Measurements from ENCODE around the gene TSPAN16. TPM values are rescaled to one million over a fixed set of nuclear protein-coding genes. Genes with fewer than 3 reads are reported as not detected.

The TSPAN16 gene
- total RNA-seq, 3 donors from 2014 or later (not counting 1 experiment from before 2014, with no cell fraction given) = not detected

DNA sequence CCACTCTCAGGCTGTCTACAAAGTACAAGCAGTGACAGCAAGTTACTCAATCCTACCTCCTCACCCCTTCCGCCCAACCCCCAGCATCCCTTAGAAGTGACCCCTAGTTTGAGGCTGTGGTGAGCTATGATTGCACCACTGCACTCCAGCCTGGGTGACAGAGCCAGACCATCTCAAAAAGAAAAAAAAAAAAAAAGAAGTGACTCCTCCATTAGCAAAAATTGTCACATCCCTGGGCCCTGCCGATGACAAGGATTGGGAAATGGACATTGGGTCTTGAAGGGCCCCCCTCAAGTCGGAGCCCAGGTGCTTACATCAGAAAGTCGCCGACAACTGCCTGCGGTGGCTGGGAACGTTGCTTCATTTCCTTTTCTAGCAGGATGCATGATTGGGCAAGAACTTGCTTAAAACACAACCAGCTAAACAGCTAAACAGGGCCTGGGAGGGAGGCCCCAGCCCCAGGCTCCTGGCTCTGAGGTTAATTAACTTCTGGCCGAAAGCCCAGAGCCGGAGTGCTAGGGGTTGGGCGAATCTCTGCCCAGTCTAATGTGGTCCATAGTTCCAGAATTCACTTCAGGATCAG, 28.2 kb downstream of the TSPAN16 start:
- Mint-ChIP-seq H3K27me3 (ENCODE audit: low read depth in 2 of 2) (no peaks in the 10 kb centered on the region), H3K4me3 (peak overlapping the region; percentile 64), H3K4me1 (peaks cover 25 to 26% of the 10 kb centered on the region in 2 donors), H3K36me3 (no peaks in the 10 kb centered on the region), H3K27ac (peak overlapping the region; percentile 88 to 90), H3K9me3 (no peaks in the 10 kb centered on the region)
- TF ChIP-seq, protein P1, sequence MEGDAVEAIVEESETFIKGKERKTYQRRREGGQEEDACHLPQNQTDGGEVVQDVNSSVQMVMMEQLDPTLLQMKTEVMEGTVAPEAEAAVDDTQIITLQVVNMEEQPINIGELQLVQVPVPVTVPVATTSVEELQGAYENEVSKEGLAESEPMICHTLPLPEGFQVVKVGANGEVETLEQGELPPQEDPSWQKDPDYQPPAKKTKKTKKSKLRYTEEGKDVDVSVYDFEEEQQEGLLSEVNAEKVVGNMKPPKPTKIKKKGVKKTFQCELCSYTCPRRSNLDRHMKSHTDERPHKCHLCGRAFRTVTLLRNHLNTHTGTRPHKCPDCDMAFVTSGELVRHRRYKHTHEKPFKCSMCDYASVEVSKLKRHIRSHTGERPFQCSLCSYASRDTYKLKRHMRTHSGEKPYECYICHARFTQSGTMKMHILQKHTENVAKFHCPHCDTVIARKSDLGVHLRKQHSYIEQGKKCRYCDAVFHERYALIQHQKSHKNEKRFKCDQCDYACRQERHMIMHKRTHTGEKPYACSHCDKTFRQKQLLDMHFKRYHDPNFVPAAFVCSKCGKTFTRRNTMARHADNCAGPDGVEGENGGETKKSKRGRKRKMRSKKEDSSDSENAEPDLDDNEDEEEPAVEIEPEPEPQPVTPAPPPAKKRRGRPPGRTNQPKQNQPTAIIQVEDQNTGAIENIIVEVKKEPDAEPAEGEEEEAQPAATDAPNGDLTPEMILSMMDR (IDR thresholded peaks at IDR 0.05) = no peak
- H3K27ac ChIP-seq (ENCODE audit: low read length) = peak overlapping the region; percentile 82
- H3K4me1 ChIP-seq (ENCODE audit: control insufficient read depth, insufficient read depth, low read length) = peaks cover 21% of the 10 kb centered on the region
- H3K9me3 ChIP-seq (ENCODE audit: control insufficient read depth, insufficient read depth, low read length) = no peaks in the 10 kb centered on the region
- 10% methylated on average over 10 of the region's 10 CpGs for WGBS (ENCODE audit: insufficient coverage)
- intact Hi-C loops (cut with micrococcal nuclease) = no loop called here
- DNase-seq (peak; percentile 44 to 60), ATAC-seq (peak; percentile 77 to 88 (median 87))
- H3K4me3 ChIP-seq (ENCODE audit: low read length) = no peak overlapping the region
- no peaks in the 10 kb centered on the region for H3K36me3 ChIP-seq (ENCODE audit: control insufficient read depth, insufficient read depth, low read length)
- no peaks in the 10 kb centered on the region for H3K27me3 ChIP-seq (ENCODE audit: control insufficient read depth, insufficient read depth, low read length)

DNA sequence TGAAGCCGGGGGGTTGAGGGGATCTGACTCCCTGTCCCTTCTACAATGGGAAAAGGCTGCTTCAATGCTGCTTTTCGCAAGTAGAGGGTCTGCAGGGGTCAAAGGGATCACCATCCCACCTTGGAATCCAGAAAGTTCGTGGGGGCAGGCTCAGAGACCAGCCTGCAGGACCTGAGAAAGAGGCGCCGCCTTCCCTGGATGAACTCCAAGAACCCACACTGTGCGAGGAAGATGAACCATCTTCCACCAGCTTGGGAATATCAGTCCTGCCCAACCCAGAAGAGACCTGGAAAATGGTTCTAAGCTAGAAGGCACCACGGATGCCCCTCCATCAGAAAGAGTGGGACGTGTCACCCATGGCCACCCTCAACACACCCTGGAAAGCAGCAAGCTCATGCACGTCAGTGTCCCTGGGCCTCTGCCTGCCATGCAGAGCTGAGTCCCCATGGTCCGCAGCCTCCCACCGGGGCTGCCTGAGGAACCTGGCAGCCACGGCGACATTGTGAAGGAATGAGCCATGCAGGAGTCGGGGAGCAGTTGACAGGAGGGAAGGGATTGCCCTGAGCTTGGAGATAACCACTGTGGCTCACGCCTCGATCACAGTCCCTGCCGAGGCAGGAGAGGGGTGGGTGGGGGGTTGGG, 28.9 kb downstream of the TSPAN16 start:
- peak overlapping the region; percentile 88 to 90 for H3K27ac Mint-ChIP-seq
- ATAC-seq = no peak
- H3K4me3 Mint-ChIP-seq = no peak overlapping the region

DNA sequence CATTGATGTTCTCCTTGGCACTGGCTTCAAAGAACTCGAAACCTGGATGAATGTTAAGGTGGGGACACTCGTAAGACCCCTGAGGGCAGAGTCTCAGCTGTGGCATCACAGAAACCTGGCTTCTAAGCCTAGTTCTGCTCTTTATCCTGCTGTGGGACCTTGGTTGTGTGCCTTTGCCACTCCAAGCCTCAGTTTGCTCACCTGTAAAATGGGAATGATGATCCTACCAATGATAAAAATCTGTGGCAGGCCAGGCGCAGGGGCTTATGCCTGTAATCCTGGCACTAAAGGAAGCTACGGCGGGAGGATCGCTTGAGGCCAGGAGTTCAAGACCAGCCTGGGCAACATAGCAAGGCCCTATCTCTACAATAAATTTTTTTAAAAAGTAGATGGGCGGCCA, 29.6 kb downstream of the TSPAN16 start:
- H3K36me3 Mint-ChIP-seq = no peaks in the 10 kb centered on the region
- no peak overlapping the region for H3K4me3 ChIP-seq (ENCODE audit: low read length)
- H3K27me3 ChIP-seq (ENCODE audit: control insufficient read depth, insufficient read depth, low read length) = no peaks in the 10 kb centered on the region
- peaks cover 25 to 26% of the 10 kb centered on the region in 2 donors for H3K4me1 Mint-ChIP-seq
- H3K9me3 ChIP-seq (ENCODE audit: control insufficient read depth, insufficient read depth, low read length) = no peaks in the 10 kb centered on the region
- peak overlapping the region in 1 of 2 donors; percentile 90 for H3K27ac Mint-ChIP-seq
- TF ChIP-seq, protein P1 (IDR thresholded peaks at IDR 0.05) = no peak
- H3K27me3 Mint-ChIP-seq (ENCODE audit: low read depth in 2 of 2) = no peaks in the 10 kb centered on the region
- no peak overlapping the region for H3K4me3 Mint-ChIP-seq
- DNase-seq (no peak), ATAC-seq (no peak)
- H3K4me1 ChIP-seq (ENCODE audit: control insufficient read depth, insufficient read depth, low read length) = peaks cover 21% of the 10 kb centered on the region
- intact Hi-C loops (cut with micrococcal nuclease) = no loop called here
- no peaks in the 10 kb centered on the region for H3K9me3 Mint-ChIP-seq
- 98% methylated on average over 7 of the region's 7 CpGs for WGBS (ENCODE audit: insufficient coverage)
- no peaks in the 10 kb centered on the region for H3K36me3 ChIP-seq (ENCODE audit: control insufficient read depth, insufficient read depth, low read length)
- no peak overlapping the region for H3K27ac ChIP-seq (ENCODE audit: low read length)

More for the DNA sequence above, 28.9 kb downstream of the TSPAN16 start:
- H3K27me3 Mint-ChIP-seq (ENCODE audit: low read depth in 2 of 2) = no peaks in the 10 kb centered on the region
- DNase-seq = no peak
- intact Hi-C loops (cut with micrococcal nuclease) = no loop called here
- H3K36me3 ChIP-seq (ENCODE audit: control insufficient read depth, insufficient read depth, low read length) = no peaks in the 10 kb centered on the region
- no peaks in the 10 kb centered on the region for H3K27me3 ChIP-seq (ENCODE audit: control insufficient read depth, insufficient read depth, low read length)
- H3K36me3 Mint-ChIP-seq = no peaks in the 10 kb centered on the region
- no peaks in the 10 kb centered on the region for H3K9me3 ChIP-seq (ENCODE audit: control insufficient read depth, insufficient read depth, low read length)
- no peak overlapping the region for H3K4me3 ChIP-seq (ENCODE audit: low read length)
- WGBS (ENCODE audit: insufficient coverage) = 81% methylated on average over 17 of the region's 17 CpGs
- H3K27ac ChIP-seq (ENCODE audit: low read length) = peak overlapping the region; percentile 82
- H3K4me1 ChIP-seq (ENCODE audit: control insufficient read depth, insufficient read depth, low read length) = peaks cover 21% of the 10 kb centered on the region
- H3K9me3 Mint-ChIP-seq = no peaks in the 10 kb centered on the region
- TF ChIP-seq, protein P1 (IDR thresholded peaks at IDR 0.05) = no peak
- H3K4me1 Mint-ChIP-seq = peaks cover 25 to 26% of the 10 kb centered on the region in 2 donors

Measured in natural killer cell (primary cell).